Measurements from ENCODE around the gene KRT28. TPM values are rescaled to one million over a fixed set of nuclear protein-coding genes. Genes with fewer than 3 reads are reported as not detected.

KRT28 gene
- total and polyA plus RNA-seq, 2 experiments from 2014 or later: not detected

DNA sequence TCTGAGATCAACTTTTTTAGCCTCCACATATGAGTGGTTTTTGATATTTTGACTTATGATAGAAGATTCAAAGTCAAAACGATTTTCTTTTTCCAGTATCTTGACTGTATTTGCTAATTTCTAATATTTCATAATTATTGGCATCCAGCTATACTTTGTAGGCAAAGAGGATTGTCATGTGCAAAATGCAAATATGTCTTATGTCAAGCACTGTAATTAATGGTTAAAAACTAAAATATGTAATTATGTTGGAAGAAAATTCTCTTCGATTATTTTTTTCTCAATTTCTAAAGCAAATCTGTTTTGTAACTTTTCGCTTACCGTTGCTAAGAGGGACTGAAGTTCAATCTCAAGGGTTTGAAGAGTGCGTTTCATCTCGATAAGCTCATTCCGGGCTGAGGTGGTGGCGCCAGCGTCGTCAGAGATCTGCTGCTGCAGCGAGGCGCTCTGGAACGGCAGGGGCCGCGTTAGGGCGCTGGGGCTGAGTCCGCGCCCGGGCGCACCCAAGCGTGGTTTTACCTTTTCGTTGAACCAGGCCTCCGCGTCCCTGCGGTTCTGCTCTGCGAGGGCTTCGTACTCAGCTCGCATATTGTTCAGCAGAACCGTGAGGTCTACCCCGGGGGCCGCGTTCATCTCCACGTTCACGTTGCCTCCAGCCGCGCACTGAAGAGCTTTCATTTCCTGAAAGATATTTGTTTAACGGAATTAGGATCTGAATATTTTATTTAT lies 20.4 kb downstream of the KRT28 start:
- no peak for DNase-seq (ENCODE audit: low spot score)
- Histone ChIP-seq H3K4me2 (no peak overlapping the region), H3K9me3 (ENCODE audit: low read depth) (no peaks in the 10 kb centered on the region), H3K27ac (no peak overlapping the region), H3K27me3 (peaks cover 6% of the 10 kb centered on the region), H3K4me1 (ENCODE audit: insufficient read depth) (no peaks in the 10 kb centered on the region), H4K20me1 (ENCODE audit: insufficient read depth, poor library complexity, severe bottlenecking) (no peaks in the 10 kb centered on the region), H3K36me3 (replicated peaks; ENCODE audit: insufficient read depth, low read depth) (no peaks in the 10 kb centered on the region), H2AFZ (no peak overlapping the region), H3K79me2 (no peaks in the 10 kb centered on the region), H3K4me3 (no peak overlapping the region), H3K9me2 (replicated peaks; ENCODE audit: insufficient read depth) (no peaks in the 10 kb centered on the region)
- 91% methylated on average over 37 of the region's 37 CpGs for WGBS (ENCODE audit: low lambda C conversion rate, missing lambda C conversion rate)
- TF ChIP-seq EZH2 (IDR thresholded peaks at IDR 0.05; ENCODE audit: borderline replicate concordance): no peak
- TF ChIP-seq, protein P1, sequence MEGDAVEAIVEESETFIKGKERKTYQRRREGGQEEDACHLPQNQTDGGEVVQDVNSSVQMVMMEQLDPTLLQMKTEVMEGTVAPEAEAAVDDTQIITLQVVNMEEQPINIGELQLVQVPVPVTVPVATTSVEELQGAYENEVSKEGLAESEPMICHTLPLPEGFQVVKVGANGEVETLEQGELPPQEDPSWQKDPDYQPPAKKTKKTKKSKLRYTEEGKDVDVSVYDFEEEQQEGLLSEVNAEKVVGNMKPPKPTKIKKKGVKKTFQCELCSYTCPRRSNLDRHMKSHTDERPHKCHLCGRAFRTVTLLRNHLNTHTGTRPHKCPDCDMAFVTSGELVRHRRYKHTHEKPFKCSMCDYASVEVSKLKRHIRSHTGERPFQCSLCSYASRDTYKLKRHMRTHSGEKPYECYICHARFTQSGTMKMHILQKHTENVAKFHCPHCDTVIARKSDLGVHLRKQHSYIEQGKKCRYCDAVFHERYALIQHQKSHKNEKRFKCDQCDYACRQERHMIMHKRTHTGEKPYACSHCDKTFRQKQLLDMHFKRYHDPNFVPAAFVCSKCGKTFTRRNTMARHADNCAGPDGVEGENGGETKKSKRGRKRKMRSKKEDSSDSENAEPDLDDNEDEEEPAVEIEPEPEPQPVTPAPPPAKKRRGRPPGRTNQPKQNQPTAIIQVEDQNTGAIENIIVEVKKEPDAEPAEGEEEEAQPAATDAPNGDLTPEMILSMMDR (IDR thresholded peaks at IDR 0.05; ENCODE audit: poor library complexity): no peak
- no peak for TF ChIP-seq EZH2phosphoT487 (IDR thresholded peaks at IDR 0.05; ENCODE audit: low read depth, severe bottlenecking, unreplicated experiment)

DNA sequence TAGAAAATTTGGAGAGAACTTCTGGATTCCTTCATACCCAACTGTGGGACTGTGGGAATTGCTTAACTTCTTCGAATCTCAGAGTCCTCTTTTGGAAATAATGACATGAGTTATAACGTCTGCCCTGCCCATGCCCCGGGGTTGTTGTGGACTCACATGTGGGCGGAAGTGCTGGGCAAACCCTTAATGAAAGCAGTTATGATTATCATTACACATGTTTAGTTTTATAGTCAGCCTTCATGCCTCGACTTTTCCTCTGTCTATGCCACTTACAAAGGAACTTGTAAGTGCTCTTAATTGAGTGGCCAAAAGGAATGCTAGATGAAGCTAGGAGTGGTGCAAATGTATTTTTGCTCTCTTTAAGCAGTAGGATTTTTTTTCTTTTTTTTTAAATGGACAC lies 21.3 kb downstream of the KRT28 start:
- H3K27ac ChIP-seq: no peak overlapping the region
- H3K27me3 ChIP-seq: peaks cover 6% of the 10 kb centered on the region
- 79% methylated on average over 5 of the region's 5 CpGs for WGBS (ENCODE audit: low lambda C conversion rate, missing lambda C conversion rate)

DNA sequence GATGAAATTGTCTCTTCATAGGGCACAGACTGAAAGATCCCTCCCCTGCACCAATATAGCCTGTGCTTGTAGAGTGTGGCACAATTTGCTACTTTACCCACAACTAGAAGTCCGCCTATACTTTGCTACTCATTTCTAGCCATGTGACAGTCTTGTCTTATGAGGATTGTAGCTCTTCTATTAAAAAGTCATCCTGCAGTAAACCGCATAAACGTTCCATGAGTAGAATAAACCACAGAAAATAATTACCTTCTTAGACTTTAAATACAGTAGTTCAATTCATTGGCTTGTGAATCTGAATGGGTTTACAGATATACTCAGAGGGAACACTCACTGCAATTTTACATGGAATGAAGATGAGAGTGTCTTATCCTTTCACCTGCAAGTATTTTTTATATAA lies 21.8 kb downstream of the KRT28 start:
- H3K36me3 ChIP-seq (replicated peaks; ENCODE audit: insufficient read depth, low read depth): no peaks in the 10 kb centered on the region
- H2AFZ ChIP-seq: no peak overlapping the region
- H3K27ac ChIP-seq: no peak overlapping the region
- no peaks in the 10 kb centered on the region for H3K79me2 ChIP-seq
- H3K27me3 ChIP-seq: peaks cover 6% of the 10 kb centered on the region
- no peaks in the 10 kb centered on the region for H3K9me2 ChIP-seq (replicated peaks; ENCODE audit: insufficient read depth)
- 89% methylated on average over 3 of the region's 3 CpGs for WGBS (ENCODE audit: low lambda C conversion rate, missing lambda C conversion rate)
- no peaks in the 10 kb centered on the region for H4K20me1 ChIP-seq (ENCODE audit: insufficient read depth, poor library complexity, severe bottlenecking)
- H3K4me1 ChIP-seq (ENCODE audit: insufficient read depth): no peaks in the 10 kb centered on the region
- no peak for DNase-seq (ENCODE audit: low spot score)
- no peak overlapping the region for H3K4me3 ChIP-seq
- no peaks in the 10 kb centered on the region for H3K9me3 ChIP-seq (ENCODE audit: low read depth)
- no peak overlapping the region for H3K4me2 ChIP-seq
- TF ChIP-seq, protein P1 (IDR thresholded peaks at IDR 0.05; ENCODE audit: poor library complexity): no peak
- no peak for TF ChIP-seq EZH2phosphoT487 (IDR thresholded peaks at IDR 0.05; ENCODE audit: low read depth, severe bottlenecking, unreplicated experiment)
- no peak for TF ChIP-seq EZH2 (IDR thresholded peaks at IDR 0.05; ENCODE audit: borderline replicate concordance)

More for the DNA sequence above, 21.3 kb downstream of the KRT28 start:
- no peak overlapping the region for H3K4me2 ChIP-seq
- no peak overlapping the region for H3K4me3 ChIP-seq
- H3K79me2 ChIP-seq: no peaks in the 10 kb centered on the region
- no peak overlapping the region for H2AFZ ChIP-seq
- TF ChIP-seq, protein P1 (IDR thresholded peaks at IDR 0.05; ENCODE audit: poor library complexity): no peak
- TF ChIP-seq EZH2 (IDR thresholded peaks at IDR 0.05; ENCODE audit: borderline replicate concordance) (no peak), EZH2phosphoT487 (IDR thresholded peaks at IDR 0.05; ENCODE audit: low read depth, severe bottlenecking, unreplicated experiment) (no peak)
- H4K20me1 ChIP-seq (ENCODE audit: insufficient read depth, poor library complexity, severe bottlenecking): no peaks in the 10 kb centered on the region
- no peaks in the 10 kb centered on the region for H3K9me3 ChIP-seq (ENCODE audit: low read depth)
- no peak for DNase-seq (ENCODE audit: low spot score)
- H3K36me3 ChIP-seq (replicated peaks; ENCODE audit: insufficient read depth, low read depth): no peaks in the 10 kb centered on the region
- H3K9me2 ChIP-seq (replicated peaks; ENCODE audit: insufficient read depth): no peaks in the 10 kb centered on the region
- H3K4me1 ChIP-seq (ENCODE audit: insufficient read depth): no peaks in the 10 kb centered on the region

Measured in hepatocyte (in vitro differentiated cells).